ENCODE measurements around the gene DAPK1.

DAPK1 gene

DNA sequence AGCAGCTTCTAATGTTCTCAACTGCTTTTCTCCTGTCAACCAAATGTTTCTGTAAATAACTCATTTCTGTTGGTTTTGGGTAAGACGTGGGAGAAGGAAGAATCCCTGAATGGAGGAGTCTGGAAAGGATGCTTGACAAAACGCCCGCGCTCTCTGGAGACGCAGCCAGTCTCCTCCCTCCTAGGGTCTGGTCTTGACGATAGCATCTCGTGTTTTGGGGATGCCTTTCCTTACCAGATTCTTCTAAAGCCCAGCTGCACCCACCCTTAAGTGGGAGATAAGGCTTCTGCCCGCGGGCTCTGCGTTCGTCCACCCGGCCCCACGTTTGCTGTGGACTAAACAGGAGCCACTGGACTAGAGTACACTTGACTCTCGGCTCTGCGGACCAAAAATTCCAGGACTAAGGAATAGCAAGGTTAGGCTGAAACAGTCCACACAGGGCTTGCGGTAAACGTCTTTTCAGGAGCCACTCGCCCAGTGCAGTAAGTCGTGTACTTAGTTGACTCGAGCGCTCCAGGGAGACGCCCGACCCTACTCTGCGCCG lies 227.8 kb downstream of the DAPK1 start:
- no peak for TF ChIP-seq EGR1 (IDR thresholded peaks at IDR 0.05)
- no peak for TF ChIP-seq TEAD4 (IDR thresholded peaks at IDR 0.05)
- TF ChIP-seq YY1 (IDR thresholded peaks at IDR 0.05; ENCODE audit: low read depth), result no peak
- TF ChIP-seq CREB1 (IDR thresholded peaks at IDR 0.05; ENCODE audit: low read depth), result no peak
- TF ChIP-seq, protein P1, sequence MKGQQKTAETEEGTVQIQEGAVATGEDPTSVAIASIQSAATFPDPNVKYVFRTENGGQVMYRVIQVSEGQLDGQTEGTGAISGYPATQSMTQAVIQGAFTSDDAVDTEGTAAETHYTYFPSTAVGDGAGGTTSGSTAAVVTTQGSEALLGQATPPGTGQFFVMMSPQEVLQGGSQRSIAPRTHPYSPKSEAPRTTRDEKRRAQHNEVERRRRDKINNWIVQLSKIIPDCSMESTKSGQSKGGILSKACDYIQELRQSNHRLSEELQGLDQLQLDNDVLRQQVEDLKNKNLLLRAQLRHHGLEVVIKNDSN (IDR thresholded peaks at IDR 0.05), result no peak
- TF ChIP-seq FOXM1 (IDR thresholded peaks at IDR 0.05; ENCODE audit: borderline replicate concordance, low read depth), result no peak
- no peak for TF ChIP-seq TAF1 (IDR thresholded peaks at IDR 0.05; ENCODE audit: low read depth)
- no peak for TF ChIP-seq TCF12 (IDR thresholded peaks at IDR 0.05; ENCODE audit: low read depth)
- no peak for TF ChIP-seq RAD21 (IDR thresholded peaks at IDR 0.05; ENCODE audit: low read depth)
- TF ChIP-seq, protein P2, sequence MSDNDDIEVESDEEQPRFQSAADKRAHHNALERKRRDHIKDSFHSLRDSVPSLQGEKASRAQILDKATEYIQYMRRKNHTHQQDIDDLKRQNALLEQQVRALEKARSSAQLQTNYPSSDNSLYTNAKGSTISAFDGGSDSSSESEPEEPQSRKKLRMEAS (IDR thresholded peaks at IDR 0.05), result no peak
- no peak for TF ChIP-seq NFIC (IDR thresholded peaks at IDR 0.05)
- TF ChIP-seq, protein P3, sequence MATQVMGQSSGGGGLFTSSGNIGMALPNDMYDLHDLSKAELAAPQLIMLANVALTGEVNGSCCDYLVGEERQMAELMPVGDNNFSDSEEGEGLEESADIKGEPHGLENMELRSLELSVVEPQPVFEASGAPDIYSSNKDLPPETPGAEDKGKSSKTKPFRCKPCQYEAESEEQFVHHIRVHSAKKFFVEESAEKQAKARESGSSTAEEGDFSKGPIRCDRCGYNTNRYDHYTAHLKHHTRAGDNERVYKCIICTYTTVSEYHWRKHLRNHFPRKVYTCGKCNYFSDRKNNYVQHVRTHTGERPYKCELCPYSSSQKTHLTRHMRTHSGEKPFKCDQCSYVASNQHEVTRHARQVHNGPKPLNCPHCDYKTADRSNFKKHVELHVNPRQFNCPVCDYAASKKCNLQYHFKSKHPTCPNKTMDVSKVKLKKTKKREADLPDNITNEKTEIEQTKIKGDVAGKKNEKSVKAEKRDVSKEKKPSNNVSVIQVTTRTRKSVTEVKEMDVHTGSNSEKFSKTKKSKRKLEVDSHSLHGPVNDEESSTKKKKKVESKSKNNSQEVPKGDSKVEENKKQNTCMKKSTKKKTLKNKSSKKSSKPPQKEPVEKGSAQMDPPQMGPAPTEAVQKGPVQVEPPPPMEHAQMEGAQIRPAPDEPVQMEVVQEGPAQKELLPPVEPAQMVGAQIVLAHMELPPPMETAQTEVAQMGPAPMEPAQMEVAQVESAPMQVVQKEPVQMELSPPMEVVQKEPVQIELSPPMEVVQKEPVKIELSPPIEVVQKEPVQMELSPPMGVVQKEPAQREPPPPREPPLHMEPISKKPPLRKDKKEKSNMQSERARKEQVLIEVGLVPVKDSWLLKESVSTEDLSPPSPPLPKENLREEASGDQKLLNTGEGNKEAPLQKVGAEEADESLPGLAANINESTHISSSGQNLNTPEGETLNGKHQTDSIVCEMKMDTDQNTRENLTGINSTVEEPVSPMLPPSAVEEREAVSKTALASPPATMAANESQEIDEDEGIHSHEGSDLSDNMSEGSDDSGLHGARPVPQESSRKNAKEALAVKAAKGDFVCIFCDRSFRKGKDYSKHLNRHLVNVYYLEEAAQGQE (IDR thresholded peaks at IDR 0.05; ENCODE audit: low read depth), result no peak
- TF ChIP-seq EP300 (IDR thresholded peaks at IDR 0.05; ENCODE audit: borderline replicate concordance), result no peak
- TF ChIP-seq ZBTB7A (IDR thresholded peaks at IDR 0.05; ENCODE audit: low read depth), result no peak
- no peak for TF ChIP-seq CEBPB (IDR thresholded peaks at IDR 0.05)

DNA sequence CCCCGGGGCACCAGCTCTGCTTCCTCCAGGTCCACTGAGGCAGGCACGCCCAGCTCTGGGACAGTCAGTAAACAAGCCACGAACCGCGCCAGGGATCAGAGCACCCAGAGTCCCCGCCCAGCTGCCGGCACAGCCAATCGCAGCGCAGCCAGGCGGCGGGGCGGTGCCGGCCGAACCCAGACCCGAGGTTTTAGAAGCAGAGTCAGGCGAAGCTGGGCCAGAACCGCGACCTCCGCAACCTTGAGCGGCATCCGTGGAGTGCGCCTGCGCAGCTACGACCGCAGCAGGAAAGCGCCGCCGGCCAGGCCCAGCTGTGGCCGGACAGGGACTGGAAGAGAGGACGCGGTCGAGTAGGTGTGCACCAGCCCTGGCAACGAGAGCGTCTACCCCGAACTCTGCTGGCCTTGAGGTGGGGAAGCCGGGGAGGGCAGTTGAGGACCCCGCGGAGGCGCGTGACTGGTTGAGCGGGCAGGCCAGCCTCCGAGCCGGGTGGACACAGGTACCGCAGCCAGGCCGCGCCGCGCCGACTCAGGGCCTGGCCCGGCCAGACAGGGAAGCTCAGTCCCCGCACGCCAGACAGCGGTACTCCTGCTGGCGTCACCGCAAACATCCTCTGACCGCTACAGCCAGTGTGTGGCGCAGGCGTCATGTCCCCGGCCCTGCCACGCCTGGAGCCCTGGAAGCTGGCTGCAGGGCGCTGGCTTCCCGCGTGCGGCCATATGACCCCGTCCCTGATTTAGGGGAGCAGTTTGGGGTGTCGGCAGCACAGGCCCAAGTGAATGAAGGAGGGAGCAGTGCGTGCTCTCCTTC lies 228.4 kb downstream of the DAPK1 start, which contains the start of gene CTSL:
TSS of gene CTSL (plus strand) at position 220 of the 810 bp plus-strand sequence. CDS start 1,485 bp downstream, outside the sequence.
- TF ChIP-seq EGR1 (IDR thresholded peaks at IDR 0.05) (no peak), RAD21 (IDR thresholded peaks at IDR 0.05; ENCODE audit: low read depth) (no peak), TAF1 (IDR thresholded peaks at IDR 0.05; ENCODE audit: low read depth) (no peak; the same call in 1 of the 2 replicates), TEAD4 (IDR thresholded peaks at IDR 0.05) (no peak), YY1 (IDR thresholded peaks at IDR 0.05; ENCODE audit: low read depth) (no peak), TCF12 (IDR thresholded peaks at IDR 0.05; ENCODE audit: low read depth) (no peak), CEBPB (IDR thresholded peaks at IDR 0.05) (no peak), ZBTB7A (IDR thresholded peaks at IDR 0.05; ENCODE audit: low read depth) (0 out of 2 replicates have a peak, but pooled peaks have one; percentile 44), FOXM1 (IDR thresholded peaks at IDR 0.05; ENCODE audit: borderline replicate concordance, low read depth) (no peak), EP300 (IDR thresholded peaks at IDR 0.05; ENCODE audit: borderline replicate concordance) (no peak), NFIC (IDR thresholded peaks at IDR 0.05) (no peak), CREB1 (IDR thresholded peaks at IDR 0.05; ENCODE audit: low read depth) (no peak)
- TF ChIP-seq, protein P1 (IDR thresholded peaks at IDR 0.05), result no peak
- TF ChIP-seq, protein P3 (IDR thresholded peaks at IDR 0.05; ENCODE audit: low read depth), result no peak
- TF ChIP-seq, protein P2 (IDR thresholded peaks at IDR 0.05), result peak; percentile 74

DNA sequence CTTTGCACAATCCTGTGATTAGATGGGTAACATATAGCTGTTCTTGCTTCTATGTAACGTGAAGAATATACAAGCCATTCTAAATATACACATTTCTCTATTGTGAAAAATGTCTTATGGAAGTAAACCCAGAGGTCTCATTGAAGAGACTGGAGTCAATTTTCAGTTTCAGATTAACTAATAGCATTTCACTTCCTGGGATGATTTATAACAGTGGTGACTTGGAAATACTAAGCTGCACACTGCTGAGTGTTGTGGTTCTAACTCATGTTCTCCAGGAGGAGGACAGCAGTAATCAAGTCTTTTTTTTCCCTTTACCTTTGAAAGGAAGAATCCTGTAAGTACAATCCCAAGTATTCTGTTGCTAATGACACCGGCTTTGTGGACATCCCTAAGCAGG lies 231.6 kb downstream of the DAPK1 start:
- no peak for TF ChIP-seq CEBPB (IDR thresholded peaks at IDR 0.05)
- TF ChIP-seq, protein P3 (IDR thresholded peaks at IDR 0.05; ENCODE audit: low read depth), result no peak
- no peak for TF ChIP-seq ZBTB7A (IDR thresholded peaks at IDR 0.05; ENCODE audit: low read depth)
- no peak for TF ChIP-seq TAF1 (IDR thresholded peaks at IDR 0.05; ENCODE audit: low read depth)
- TF ChIP-seq, protein P2 (IDR thresholded peaks at IDR 0.05), result no peak
- no peak for TF ChIP-seq EGR1 (IDR thresholded peaks at IDR 0.05)
- TF ChIP-seq NFIC (IDR thresholded peaks at IDR 0.05), result no peak
- TF ChIP-seq, protein P1 (IDR thresholded peaks at IDR 0.05), result no peak
- no peak for TF ChIP-seq RAD21 (IDR thresholded peaks at IDR 0.05; ENCODE audit: low read depth)
- no peak for TF ChIP-seq FOXM1 (IDR thresholded peaks at IDR 0.05; ENCODE audit: borderline replicate concordance, low read depth)
- no peak for TF ChIP-seq YY1 (IDR thresholded peaks at IDR 0.05; ENCODE audit: low read depth)
- no peak for TF ChIP-seq TCF12 (IDR thresholded peaks at IDR 0.05; ENCODE audit: low read depth)
- no peak for TF ChIP-seq TEAD4 (IDR thresholded peaks at IDR 0.05)

Measured in Ishikawa (cell line).